HT-29 (cell line): Measurements from ENCODE around the gene ATP6V1B1. TPM values are rescaled to one million over a fixed set of nuclear protein-coding genes. Genes with fewer than 3 reads are reported as not detected.

Experiments used
- DNase-seq: peaks from one replicate; pipeline ENCODE4 v3.0.0-alpha.2; 2015; ENCODE audit warnings: low spot score
- total RNA-seq: library from RNA; depleted of rRNA; stranded (reverse); fragments of >200 nt; shearing (Covaris generic); gene quantifications from 2 replicates; pipeline ENCODE4 v1.2.3, GENCODE V29; 2014

The ATP6V1B1 gene
- total RNA-seq, 1 experiment from 2014 or later: 43.9 TPM

DNA sequence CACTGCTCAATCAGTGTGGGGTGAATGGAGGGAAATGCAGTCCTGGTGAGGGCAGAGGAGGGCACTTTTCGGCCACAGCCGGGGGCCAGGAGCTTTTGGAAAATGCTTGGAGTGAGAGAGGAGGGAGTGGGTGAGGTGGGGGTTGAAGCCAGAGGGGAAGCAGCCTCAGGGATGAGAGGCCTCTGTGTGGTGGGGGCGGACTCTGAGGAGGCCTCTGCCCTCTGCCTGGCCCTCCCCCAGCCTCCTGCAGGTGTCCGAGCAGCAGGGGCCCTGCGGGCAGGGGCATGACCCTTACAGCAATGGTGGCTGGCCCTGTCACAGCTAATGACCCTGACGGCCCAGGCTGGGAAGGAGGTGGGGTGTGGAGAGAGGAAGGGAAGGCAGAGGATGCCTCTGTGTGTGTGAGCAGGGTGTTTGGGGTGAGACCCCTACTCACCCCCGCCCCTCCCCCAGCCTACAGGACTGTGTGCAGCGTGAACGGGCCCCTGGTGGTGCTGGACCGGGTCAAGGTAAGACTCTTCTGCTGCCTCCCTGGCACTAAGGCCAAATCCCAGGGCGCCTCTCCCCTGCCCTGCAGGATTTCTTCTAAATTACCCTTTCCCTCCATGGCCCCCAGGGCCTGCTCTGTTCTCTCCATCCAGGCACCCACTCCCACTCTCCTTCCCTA, 7.6 kb downstream of the ATP6V1B1 start:
- DNase-seq: no peak

DNA sequence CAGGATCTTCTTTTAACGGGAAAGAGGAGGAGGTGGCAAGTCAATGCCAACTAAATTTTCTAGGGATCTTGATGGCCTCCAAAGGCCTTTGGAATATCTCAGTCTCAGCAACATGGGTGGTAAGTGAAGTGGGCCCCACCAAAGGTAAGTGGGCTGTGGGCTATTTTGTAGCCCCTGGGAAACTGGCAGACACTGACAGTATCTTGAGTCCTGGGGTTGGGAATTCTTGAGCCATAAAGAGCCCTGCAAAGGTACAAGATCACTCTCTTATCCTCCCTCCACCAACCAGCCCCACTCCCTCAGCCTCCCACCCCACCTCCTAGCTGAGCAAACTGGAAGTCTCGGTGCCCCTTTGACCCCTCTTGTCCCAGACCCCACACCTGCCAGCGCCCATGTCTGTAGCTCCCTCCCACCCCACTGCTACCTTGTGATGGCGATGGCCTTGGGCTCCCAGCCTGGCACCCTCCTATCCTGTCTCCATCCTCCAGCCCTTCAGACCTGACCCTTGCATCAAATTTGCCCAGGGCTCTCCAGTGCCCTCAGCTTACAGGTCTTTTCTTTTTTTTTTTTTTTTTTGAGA, 8.5 kb downstream of the ATP6V1B1 start:
- no peak for DNase-seq

DNA sequence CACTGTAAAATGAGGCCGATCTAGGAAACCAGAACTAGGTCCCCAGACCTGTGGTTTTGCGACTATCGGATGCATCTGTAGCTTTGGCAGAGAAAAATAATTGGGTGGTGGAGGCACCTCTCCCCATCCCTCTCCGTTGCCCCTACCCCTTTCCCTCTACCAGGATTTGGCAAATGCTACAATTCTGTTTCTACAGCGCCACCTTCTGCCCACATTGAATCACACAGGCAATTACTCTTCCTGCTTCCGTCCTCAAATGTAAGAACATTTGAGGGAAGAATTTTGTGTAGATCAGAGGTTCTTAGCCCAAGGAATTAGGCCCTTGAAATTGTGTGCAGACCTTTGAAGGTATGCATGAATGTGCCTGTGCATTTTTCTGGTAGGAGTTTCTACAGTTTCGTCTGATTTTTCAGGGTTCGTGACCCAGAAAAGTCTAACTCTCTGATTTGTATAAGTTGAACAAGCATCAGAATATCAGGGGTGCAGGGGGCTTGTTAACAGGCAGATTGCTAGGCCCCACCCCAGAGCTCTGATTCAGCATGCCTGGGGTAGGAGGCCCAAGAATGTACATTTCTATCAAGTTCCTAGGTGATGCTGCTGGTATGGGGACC, 11.2 kb downstream of the ATP6V1B1 start:
- peak; percentile 82 for DNase-seq

DNA sequence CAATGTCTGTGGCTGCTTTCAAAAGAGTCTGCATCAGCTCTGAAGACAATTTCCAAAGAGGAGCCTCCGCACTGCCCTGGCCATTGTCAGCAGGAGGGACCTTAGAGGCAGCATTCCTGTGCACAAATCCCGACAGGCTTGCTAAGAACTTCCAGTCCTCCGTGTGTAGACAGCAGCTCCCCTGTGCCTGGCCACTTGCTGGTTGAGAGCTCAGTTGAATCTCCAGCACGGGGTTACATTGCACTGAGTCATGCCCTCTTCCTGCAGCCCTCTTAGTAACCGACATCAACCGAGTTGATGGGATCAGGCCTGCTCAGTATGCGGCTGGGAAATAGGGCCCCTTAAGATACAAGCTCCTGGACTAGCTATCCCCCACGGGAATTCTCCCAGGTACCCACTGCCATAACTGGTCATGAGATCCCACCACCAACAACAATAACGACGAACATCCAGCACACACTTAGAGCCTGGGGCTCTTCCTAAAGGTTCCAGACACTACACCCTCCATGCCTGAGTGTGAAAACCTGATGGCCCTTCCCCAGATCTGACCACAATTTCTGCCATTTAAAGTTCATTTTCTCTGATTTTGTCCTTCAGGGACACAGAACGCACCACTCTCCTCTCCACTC, 12.0 kb downstream of the ATP6V1B1 start:
- DNase-seq: no peak

DNA sequence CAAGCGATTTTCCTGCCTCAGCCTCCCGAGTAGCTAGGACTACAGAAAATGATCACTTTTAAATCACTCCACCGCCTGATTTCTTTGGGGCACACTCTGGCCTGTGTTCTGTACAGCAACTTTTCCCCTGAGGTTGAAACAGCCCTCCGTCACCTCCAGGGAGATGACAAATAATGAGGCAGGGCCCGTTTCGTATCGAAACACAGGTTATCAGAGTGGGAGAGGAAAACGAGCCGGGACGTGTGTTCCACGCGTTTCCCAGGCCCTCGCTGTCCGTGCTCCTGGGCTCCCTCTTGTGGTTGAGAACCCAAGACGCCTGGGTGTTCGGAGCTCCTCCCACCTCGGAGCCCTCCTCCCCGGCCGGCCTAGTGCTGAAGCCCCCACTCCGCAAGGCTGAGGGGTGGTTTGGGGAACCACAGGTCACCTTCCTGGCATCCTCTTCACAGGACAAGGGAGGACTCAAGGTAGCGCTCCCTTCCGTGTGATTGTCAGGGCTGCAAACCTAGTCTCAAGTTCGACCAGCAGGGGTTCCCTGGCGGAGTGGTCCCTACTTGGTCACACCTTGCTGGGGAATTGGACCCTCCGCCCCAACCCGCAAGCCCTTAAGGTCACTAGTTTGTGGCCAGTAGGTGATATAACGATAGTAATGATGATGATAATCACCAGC, 12.8 kb downstream of the ATP6V1B1 start:
- DNase-seq: peak; percentile 82

DNA sequence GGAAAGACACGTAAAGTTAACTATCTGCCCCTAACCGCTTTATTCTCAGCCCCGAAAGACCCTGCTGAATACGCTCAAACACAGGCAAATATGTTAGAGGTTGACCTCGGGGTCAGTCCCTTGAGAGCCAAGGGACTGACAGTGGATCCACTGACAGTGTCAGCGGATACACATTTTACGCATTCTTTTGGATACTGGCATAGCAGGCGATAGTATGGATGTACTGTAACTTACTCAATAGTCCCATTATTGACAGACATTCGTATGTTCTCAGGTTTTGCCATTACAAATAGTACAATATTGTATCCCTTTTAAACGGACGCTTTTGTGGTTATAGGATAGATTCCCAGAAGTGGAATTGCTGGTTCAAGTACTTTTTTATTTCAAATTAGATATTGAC, 13.4 kb downstream of the ATP6V1B1 start:
- no peak for DNase-seq

DNA sequence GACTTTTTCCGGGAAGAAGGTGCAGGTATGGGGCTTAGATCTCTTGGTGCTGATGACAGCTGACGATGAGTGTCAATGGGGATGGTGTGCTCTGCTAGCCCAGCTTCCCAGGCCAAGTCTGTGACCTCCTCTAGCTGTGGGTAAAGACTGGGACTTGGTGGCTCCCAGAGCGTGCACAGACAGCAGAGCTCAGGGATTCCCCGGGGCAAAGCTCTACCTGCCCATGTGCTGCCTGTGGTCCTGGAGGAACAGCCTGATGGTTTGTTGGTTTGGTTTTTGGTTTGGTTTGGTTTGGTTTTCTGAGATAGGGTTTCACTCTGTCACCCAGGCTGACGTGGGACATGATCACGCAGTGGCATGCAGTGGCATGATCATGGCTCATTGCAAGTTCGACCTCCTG, 19.2 kb downstream of the ATP6V1B1 start:
- no peak for DNase-seq

DNA sequence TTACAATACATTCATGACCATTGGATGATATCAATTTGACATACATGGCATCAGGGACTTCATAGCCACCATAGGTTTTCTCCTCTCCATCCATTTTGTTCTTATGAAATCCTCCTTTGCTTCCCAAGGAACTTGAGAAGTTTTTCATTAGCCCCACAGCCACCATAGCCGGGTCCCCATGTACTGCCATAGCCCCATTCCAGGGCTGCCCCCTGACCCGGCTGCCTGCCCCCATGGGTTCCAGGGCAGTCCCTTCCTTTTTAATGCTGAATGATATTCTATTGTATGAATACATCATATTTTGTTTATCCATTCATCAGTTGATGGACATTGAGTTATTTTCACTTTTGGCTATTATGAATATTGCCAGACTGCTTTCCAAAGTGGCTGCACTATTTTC, 20.4 kb downstream of the ATP6V1B1 start:
- DNase-seq: no peak

DNA sequence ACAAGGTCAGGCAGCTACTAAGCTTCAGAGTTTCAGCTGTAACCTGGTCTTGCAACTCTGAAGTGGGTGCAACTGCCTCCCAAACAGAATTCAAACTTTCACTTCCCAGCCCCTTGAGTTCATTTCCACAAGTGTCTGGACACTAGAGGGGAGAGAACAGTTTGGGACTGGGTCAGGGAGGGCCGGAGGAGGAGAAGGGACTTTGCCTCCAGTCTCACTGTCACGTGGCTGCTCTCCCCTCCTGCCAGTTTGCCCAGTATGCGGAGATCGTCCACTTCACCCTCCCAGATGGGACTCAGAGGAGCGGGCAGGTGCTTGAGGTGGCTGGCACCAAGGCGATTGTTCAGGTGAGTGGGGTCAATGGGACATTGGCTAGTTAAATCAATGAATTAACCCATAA, 22.1 kb downstream of the ATP6V1B1 start:
- no peak for DNase-seq

DNA sequence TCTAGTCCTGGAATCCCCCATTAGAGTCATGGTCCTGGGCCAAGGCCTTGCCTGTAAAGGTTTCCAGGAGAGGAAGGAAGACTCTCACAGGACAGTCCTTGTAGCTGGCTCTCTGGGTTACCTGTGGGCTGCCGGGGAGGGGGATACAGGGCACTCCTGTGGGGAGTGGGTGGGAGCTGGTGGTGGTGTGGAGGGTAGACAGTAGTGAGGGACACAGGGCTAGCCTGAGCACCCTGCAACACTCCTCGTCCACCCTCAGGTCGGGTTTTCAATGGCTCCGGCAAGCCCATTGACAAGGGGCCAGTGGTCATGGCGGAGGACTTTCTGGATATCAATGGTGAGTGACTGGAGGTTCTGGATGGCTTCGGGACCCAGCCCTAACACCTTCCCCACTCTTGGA, 23.1 kb downstream of the ATP6V1B1 start:
- DNase-seq: no peak

DNA sequence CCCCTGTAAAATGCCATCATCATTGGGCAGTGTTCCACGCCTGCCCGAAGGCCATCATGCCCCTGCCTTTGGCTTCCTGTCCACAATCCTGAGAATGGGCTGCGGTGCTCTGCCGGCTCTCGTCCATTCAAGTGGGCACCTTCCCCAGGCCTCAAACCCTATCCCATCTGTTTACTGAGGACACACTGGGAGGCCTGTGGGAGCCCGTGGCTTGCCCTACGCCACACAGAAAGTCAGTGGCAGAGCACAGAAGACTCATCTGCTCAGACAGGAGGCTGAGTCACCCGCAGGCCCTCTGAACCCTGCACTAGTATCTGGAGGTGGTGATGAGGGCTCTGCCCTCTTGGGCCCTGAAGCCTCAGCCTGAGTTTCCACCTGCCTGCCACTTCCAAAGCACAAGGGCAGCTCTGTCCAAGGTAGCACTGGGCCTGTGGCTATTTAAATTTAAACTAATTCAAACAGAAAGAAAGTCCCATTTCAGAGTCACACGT, 23.6 kb downstream of the ATP6V1B1 start:
- no peak for DNase-seq

DNA sequence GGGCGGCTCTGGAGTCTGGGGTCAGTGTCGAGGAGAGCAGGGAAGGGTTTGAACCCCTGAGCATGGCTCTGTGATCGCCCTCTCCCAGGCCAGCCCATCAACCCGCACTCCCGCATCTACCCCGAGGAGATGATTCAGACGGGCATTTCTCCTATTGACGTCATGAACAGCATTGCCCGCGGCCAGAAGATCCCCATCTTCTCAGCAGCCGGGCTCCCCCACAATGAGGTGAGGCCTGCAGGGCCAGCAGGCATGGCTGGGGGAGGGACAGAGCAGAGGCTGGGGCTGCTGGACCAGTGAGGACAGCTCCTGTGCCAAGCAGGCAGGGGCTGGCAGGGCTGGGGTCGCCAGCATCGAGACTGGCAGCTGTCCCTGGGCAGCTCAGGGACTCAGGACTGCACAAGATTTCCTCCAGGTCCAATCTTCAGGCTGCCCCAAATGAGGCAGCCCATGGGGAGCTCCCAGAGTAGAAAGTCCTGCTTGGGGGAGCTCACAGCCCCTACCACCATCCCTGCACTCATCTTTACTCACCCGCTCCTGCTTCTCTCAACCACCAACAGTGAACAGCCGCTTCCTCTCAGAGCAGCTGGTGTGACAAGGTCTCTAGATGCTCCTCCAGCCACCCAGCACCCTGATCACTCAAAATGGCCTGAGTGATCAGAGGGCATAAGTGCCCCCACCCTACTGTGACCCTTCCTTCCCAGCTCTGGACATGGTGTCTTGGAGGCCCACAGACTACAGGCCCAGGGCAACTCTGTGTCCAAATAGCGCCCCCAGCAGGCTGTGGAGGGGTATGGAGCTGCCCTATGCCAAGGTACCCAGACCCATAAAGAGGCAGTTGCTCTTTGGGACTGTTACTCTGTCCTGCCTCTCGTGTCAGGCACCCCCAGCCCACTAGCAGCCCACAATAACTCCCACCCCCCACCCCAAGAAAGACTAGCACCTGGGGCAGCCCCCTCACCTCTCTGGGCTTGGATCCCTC, 24.4 kb downstream of the ATP6V1B1 start:
- no peak for DNase-seq

DNA sequence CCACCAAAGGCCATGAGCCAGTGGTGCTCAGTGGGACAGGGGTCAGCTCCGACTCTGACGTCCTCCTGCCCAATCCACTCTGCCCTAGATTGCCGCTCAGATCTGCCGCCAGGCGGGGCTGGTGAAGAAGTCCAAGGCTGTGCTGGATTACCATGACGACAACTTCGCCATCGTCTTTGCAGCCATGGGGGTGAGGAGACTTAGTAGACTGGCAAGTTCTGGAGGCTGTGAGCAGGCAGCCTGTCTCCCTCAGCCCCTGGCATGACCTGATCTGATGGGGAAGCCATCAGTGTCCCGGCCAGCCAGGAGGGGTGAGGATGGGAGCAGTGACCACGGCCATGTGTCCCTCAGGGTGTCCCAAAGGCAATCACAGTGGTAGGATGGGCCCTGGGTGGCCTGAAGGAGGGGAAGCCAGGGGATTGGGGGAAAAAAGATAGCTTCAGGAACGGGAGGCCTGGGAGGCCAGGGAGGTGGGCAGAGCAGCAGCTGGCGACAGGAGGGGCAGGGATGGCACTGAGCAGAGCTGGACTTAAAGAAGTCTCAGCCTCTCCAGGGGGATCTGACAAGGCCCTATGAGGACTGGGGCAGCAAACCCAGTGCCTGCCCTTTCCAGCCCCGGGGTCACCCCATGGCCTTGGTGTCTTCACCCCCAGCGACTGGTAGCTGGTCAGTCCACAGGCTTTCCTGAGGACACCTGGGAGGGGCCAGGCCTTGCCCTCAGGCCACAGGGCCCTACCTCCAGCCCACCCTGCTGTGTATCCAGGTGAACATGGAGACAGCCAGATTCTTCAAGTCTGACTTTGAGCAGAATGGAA, 25.3 kb downstream of the ATP6V1B1 start:
- no peak for DNase-seq

DNA sequence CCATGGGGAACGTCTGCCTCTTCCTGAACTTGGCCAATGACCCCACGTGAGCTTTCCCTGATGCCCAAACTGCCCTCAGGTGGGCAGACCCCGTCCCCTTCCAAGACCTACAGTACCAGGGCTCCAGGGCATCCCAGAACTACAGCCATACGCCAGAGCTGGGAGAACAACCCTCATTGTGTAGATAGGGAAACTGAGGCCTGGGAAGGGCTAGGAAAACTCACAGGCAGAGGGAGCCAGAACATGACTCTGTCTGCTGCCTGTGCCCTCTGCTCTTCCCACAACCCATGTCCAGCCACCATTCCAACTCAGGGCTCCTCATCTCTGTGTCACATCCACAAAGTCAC, 25.9 kb downstream of the ATP6V1B1 start:
- DNase-seq: no peak

DNA sequence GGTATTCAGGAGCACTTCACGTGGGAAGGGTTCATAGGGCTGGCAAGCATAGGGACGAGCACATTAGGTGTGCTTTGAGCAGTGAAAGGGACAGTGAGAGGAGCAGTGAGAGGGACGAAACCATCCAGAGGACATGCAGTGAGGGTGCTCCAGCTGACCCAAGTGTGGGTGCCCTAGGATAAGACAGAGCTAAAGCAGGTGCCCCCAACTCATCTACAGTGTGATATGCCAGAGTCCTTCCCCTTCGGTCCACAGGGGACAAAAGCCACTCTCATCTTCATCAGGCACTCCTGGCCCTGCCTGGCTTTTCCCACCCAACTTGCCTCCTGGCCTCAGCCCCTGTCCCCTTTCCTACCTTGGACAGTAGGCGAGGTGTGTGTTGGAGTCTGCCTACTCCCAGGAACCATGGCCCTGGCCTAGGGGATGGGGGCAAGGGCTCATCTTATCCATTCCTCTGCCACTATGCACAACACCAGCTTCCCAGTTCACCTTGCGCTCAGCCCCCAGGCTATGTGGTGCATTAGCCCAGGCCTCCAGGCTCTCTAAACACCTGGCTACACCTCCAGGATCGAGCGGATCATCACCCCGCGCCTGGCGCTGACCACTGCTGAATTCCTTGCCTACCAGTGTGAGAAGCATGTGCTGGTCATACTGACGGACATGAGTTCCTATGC, 26.6 kb downstream of the ATP6V1B1 start:
- DNase-seq: no peak

DNA sequence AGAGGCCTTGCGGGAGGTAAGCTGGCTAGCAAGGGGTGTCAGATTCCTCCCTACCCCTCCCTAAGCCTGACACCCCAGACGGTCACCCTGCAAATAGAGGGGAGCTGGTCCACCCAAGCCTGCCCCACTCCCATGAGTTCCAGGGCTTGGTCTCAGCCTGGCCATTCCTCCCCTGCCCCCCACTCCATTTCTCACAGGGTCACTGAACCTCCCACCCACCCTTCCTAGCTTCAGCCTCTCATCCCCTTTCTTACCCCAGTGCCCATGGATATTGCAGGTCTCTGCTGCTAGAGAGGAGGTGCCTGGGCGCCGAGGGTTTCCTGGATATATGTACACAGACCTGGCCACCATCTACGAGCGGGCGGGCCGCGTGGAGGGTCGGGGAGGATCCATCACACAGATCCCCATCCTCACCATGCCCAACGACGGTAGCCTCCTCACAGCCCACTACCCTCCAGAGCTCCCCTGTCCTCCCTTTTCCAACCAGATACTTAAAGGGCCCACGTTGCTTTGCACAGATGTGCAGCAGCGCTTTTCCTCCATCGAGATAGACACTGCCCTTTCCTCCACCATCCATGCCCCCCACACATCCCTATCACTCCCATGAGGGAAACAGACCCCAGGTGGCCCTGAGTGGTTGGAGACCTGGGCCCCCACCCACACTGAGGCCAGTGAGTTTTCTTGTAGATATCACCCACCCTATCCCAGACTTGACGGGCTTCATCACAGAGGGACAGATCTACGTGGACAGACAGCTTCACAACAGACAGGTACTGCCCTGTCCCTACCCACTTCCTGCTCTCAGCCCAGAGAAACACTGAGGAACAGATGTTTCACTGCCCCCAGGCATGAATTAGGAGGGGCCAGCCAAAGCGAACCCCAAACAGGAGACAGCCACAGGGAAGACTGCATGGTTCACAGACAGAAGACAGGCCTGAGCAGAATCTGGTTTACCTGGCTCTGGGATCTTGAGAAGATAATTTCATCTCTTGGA, 27.5 kb downstream of the ATP6V1B1 start:
- no peak for DNase-seq

DNA sequence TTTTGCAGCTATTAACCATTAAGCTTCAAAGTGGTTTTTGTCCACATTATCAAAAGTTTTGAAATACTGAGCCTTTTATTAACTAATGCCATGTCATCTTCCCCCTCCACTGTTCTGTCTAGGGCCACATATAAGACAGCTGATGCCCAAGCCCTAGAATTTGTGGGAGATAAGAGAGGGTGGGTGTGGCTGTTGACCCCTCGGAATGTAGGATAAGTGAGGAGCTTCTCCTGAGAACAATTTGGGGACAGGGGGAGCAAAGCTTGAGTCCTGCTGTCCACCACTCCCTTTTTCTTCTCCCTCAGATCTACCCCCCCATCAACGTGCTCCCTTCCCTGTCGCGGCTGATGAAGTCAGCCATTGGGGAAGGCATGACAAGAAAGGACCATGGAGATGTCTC, 28.4 kb downstream of the ATP6V1B1 start:
- DNase-seq: no peak
